IMR-90 (cell line): ENCODE results near the gene GLDC. TPM values are rescaled to one million over a fixed set of nuclear protein-coding genes. Genes with fewer than 3 reads are reported as not detected.

ENCODE experiments used
- ATAC-seq: fragments of 200-7000 bp; cut with Tn5 transposase; 2 replicates; pipeline ENCODE4 v1.9.1; 2020; ENCODE audit warnings: low read depth, mild to moderate bottlenecking, moderate library complexity
- BruUV-seq: library from RNA; stranded (reverse); fragments of 400-500 nt; replicated peaks from 2 replicates; lab custom pipeline; 2021; lab: Mats Ljungman, UMichigan
- CTCF ChIA-PET: fragments of 300-600 bp; formaldehyde crosslinking; extraction: SDS; loops from one replicate; lab custom pipeline; 2021; ENCODE audit warnings: antibody characterized with exemption; lab: Yijun Ruan, JAX
- POLR2A ChIA-PET: fragments of 300-600 bp; sonication (Branson Sonifier 250); formaldehyde crosslinking; loops from one replicate; lab custom pipeline; 2022; ENCODE audit warnings: antibody characterized with exemption; ENCODE audit not compliant: unreplicated experiment; lab: Charles Lee
- DNase-seq: peaks from one replicate; pipeline ENCODE4 v3.0.0; 2013
- H2AFZ ChIP-seq: replicated peaks from 2 replicates; pipeline ENCODE3; 2013; ENCODE audit warnings: low read length, mild to moderate bottlenecking; ENCODE audit not compliant: poor library complexity
- H2AK5ac ChIP-seq: 2 replicates; pipeline ENCODE4 v1.6.1; 2013; ENCODE audit warnings: low read depth, low read length, inconsistent platforms
- H2AK9ac ChIP-seq: replicated peaks from 2 replicates; pipeline ENCODE3; 2013; ENCODE audit warnings: mild to moderate bottlenecking, low read depth, low read length, moderate library complexity; ENCODE audit not compliant: poor library complexity
- H2BK120ac ChIP-seq: 2 replicates; pipeline ENCODE4 v1.6.1; 2013; ENCODE audit warnings: low read depth, low read length, inconsistent platforms
- H2BK15ac ChIP-seq: 3 replicates; pipeline ENCODE4 v1.6.1; 2013; ENCODE audit warnings: low read depth, low read length, inconsistent platforms
- H2BK20ac ChIP-seq: 2 replicates; pipeline ENCODE4 v1.6.1; 2013; ENCODE audit warnings: low read depth, mild to moderate bottlenecking, inconsistent platforms, low read length, moderate library complexity
- H2BK5ac ChIP-seq: 2 replicates; pipeline ENCODE4 v1.6.1; 2013; ENCODE audit warnings: mild to moderate bottlenecking, low read depth, low read length, inconsistent platforms; ENCODE audit not compliant: poor library complexity, severe bottlenecking
- H3K14ac ChIP-seq: replicated peaks from 2 replicates; pipeline ENCODE4 v1.6.1; 2013; ENCODE audit warnings: low read depth, low read length, inconsistent platforms
- H3K18ac ChIP-seq: 2 replicates; pipeline ENCODE4 v1.6.1; 2013; ENCODE audit warnings: low read depth, low read length, control low read depth
- H3K23ac ChIP-seq: 2 replicates; pipeline ENCODE4 v1.6.1; 2013; ENCODE audit warnings: low read depth, low read length, inconsistent platforms
- H3K27ac ChIP-seq: 2 replicates; pipeline ENCODE4 v1.5.1; 2013; ENCODE audit warnings: mild to moderate bottlenecking, control low read depth, low read length; ENCODE audit not compliant: insufficient read depth
- H3K27me3 ChIP-seq: 2 replicates; pipeline ENCODE4 v1.6.1; 2013; ENCODE audit warnings: low read length; ENCODE audit not compliant: control insufficient read depth, insufficient read depth
- H3K36me3 ChIP-seq: 2 replicates; pipeline ENCODE4 v1.6.1; 2013; ENCODE audit warnings: low read length, mixed read lengths; ENCODE audit not compliant: control insufficient read depth, insufficient read depth
- H3K4ac ChIP-seq: 2 replicates; pipeline ENCODE4 v1.6.1; 2013; ENCODE audit warnings: low read depth, low read length, inconsistent platforms
- H3K4me1 ChIP-seq: 2 replicates; pipeline ENCODE4 v1.6.1; 2013; ENCODE audit warnings: low read length, mixed read lengths; ENCODE audit not compliant: control insufficient read depth, insufficient read depth
- H3K4me2 ChIP-seq: 2 replicates; pipeline ENCODE4 v1.6.1; 2013; ENCODE audit warnings: low read depth, mild to moderate bottlenecking, control low read depth, low read length, moderate library complexity
- H3K4me3 ChIP-seq: 2 replicates; pipeline ENCODE4 v1.5.1; 2013; ENCODE audit warnings: low read depth, mild to moderate bottlenecking, control low read depth, low read length, moderate library complexity; ENCODE audit not compliant: insufficient read depth
- H3K56ac ChIP-seq: 2 replicates; pipeline ENCODE4 v1.6.1; 2013; ENCODE audit warnings: low read length, inconsistent platforms; ENCODE audit not compliant: insufficient read depth; ENCODE audit errors: extremely low read depth
- H3K79me1 ChIP-seq, 2 experiments: 2 replicates each; pipeline ENCODE4 v1.6.1; 2013; ENCODE audit warnings: low read length in 2 of 2, inconsistent platforms in 1 of 2, low read depth in 1 of 2
- H3K9ac ChIP-seq: 2 replicates; pipeline ENCODE4 v1.6.1; 2013; ENCODE audit warnings: low read depth, low read length, control low read depth
- H3K9me1 ChIP-seq: 2 replicates; pipeline ENCODE4 v1.6.1; 2013; ENCODE audit warnings: low read length, inconsistent platforms; ENCODE audit not compliant: insufficient read depth
- H3K9me3 ChIP-seq: 2 replicates; pipeline ENCODE4 v1.6.1; 2013; ENCODE audit warnings: low read length; ENCODE audit not compliant: control insufficient read depth, insufficient read depth
- H4K20me1 ChIP-seq: 2 replicates; pipeline ENCODE4 v1.6.1; 2013; ENCODE audit warnings: low read length, inconsistent platforms; ENCODE audit not compliant: insufficient read depth
- H4K5ac ChIP-seq: 2 replicates; pipeline ENCODE4 v1.6.1; 2013; ENCODE audit warnings: mild to moderate bottlenecking, low read depth, low read length, control low read depth
- H4K8ac ChIP-seq, 2 experiments: 2 replicates each; pipeline ENCODE4 v1.6.1; 2013; ENCODE audit warnings: low read depth in 2 of 2, low read length in 2 of 2, control low read depth in 1 of 2, inconsistent platforms in 1 of 2
- H4K91ac ChIP-seq: 2 replicates; pipeline ENCODE4 v1.6.1; 2013; ENCODE audit warnings: low read depth, low read length, inconsistent platforms; ENCODE audit not compliant: insufficient read depth
- BHLHE40 ChIP-seq: fragments of 150-350 bp; IDR thresholded peaks from 2 replicates; pipeline ENCODE4 v1.6.1; 2016; ENCODE audit warnings: mild to moderate bottlenecking, low read depth, low read length
- MXI1 ChIP-seq: IDR thresholded peaks from 2 replicates; pipeline ENCODE4 v1.6.1; 2012; ENCODE audit warnings: low read depth, mild to moderate bottlenecking, low read length, moderate library complexity, borderline replicate concordance
- SMC3 ChIP-seq: fragments of 150-350 bp; IDR thresholded peaks from 2 replicates; pipeline ENCODE4 v1.6.1; 2016; ENCODE audit warnings: low read depth, mild to moderate bottlenecking, antibody characterized with exemption, low read length, moderate library complexity
- WGBS, 2 experiments: methylation state at CpG; one replicate each; pipeline versions ENCODE4 v1.1.5 to v1.1.7; 2013; ENCODE audit warnings: missing lambda C conversion rate in 2 of 2; ENCODE audit not compliant: insufficient read length in 1 of 2; ENCODE audit errors: extremely low coverage in 2 of 2; 5-methylcytosine and 5-hydroxymethylcytosine counted together
- dilution Hi-C: fragments of 300-500 bp; cut with HindIII; formaldehyde crosslinking; loops from one replicate; pipeline ENCODE4 v1.14.3; 2018; ENCODE audit warnings: low sequenced_read_pairs; ENCODE audit not compliant: unreplicated experiment
- in situ Hi-C: fragments of 300-500 bp; cut with MboI; formaldehyde crosslinking; loops from 3 replicates; pipeline ENCODE4 v1.14.3; 2019; ENCODE audit warnings: low sequenced_read_pairs, inconsistent platforms, mixed read lengths
- intact Hi-C: fragments of 100-400 bp; cut with micrococcal nuclease; formaldehyde crosslinking; loops from 2 replicates; pipeline ENCODE4 v1.10.0; 2022
- polyA plus RNA-seq, 3 experiments: library from polyadenylated mRNA; depleted of rRNA; stranded (reverse); fragments of >200 nt; gene quantifications; 2 replicates each; pipeline ENCODE4 v1.2.3, GENCODE V29; 2012; ENCODE audit warnings: low replicate concordance in 1 of 3
- total RNA-seq: library from RNA; depleted of rRNA; stranded (reverse); fragments of >200 nt; gene quantifications from 2 replicates; pipeline ENCODE4 v1.2.3, GENCODE V29; 2012

GLDC gene
- total and polyA plus RNA-seq, 2 of the 4 experiments (the other 2 are of a cell fraction) = 0.36 to 0.50 TPM

DNA sequence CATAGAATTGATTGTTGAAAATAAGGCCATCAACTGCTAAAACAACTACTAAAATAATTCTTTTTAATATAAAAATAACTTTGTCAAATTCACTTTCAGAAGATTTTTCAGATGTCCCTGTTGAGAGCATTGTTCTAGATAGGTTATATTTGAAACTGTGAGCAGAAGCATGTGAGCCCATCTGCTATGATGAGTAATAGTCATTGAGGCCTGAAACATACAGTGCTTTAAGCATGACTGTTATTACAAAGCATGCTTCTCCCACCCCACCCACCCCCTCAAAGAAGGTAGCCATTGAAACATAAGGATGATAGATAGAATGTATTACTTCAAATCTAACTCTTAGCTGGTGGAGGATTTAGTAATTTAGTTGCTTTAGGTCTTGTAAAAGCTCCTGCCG, 146.5 kb downstream of the GLDC start:
- Histone ChIP-seq H3K4me1 (peaks cover 5% of the 10 kb centered on the region), H4K8ac (0 out of 4 replicates have a peak overlapping the region, but pooled peaks of 1 of the 2 experiments have one; percentile 42), H3K18ac (no peak overlapping the region), H2BK120ac (no peak overlapping the region), H3K23ac (no peak overlapping the region), H4K20me1 (no peaks in the 10 kb centered on the region), H2AK9ac (no peak overlapping the region), H4K91ac (no peak overlapping the region), H3K9me1 (peaks cover 8% of the 10 kb centered on the region), H2BK20ac (no peak overlapping the region), H3K14ac (peak overlapping the region; percentile 68), H3K4me3 (no peak overlapping the region), H3K4me2 (no peak overlapping the region), H3K9me3 (no peaks in the 10 kb centered on the region), H3K36me3 (peaks cover 28% of the 10 kb centered on the region), H3K79me1 (peaks cover 19 to 23% of the 10 kb centered on the region in 2 experiments), H4K5ac (no peak overlapping the region), H2AFZ (no peak overlapping the region), H2BK15ac (no peak overlapping the region), H2BK5ac (peak overlapping the region; percentile 79), H3K9ac (0 out of 2 replicates have a peak overlapping the region, but pooled peaks have one; percentile 2), H2AK5ac (no peak overlapping the region), H3K27ac (0 out of 2 replicates have a peak overlapping the region, but pooled peaks have one; percentile 3), H3K27me3 (no peaks in the 10 kb centered on the region), H3K4ac (no peak overlapping the region), H3K56ac (no peak overlapping the region)
- DNase-seq (peak; percentile 85), ATAC-seq (peak; percentile 87)
- POLR2A ChIA-PET = no interaction called here
- BruUV-seq = no TSS peak
- no CpG with 5 or more reads among the region's 1 CpG for WGBS, 2 experiments
- dilution Hi-C loops = no loop called here
- CTCF ChIA-PET = no interaction called here
- peak; percentile 17; the same call in 1 of the 2 replicates for TF ChIP-seq BHLHE40
- TF ChIP-seq SMC3 = no peak
- TF ChIP-seq MXI1 = 0 out of 2 replicates have a peak, but pooled peaks have one; percentile 20
- in situ Hi-C loops = loop anchor here (10.0 kb wide), 1 partner anchor 64 kb away; no protein-coding TSS in a partner anchor
- intact Hi-C loops = loop anchor here (10.0 kb wide), 1 partner anchor 144 kb away; no protein-coding TSS in a partner anchor
